G401 (cell line): ENCODE results near the gene BLM. TPM values are rescaled to one million over a fixed set of nuclear protein-coding genes. Genes with fewer than 3 reads are reported as not detected.
"Not testable (repeated sequence)": the region's sequence is repeated elsewhere in the genome, so short reads cannot be mapped to it uniquely, and the experiment has no call there.

Experiments used
- DNase-seq: peaks from one replicate; pipeline ENCODE4 v3.0.0-alpha.2; 2015; ENCODE audit warnings: low spot score
- in situ Hi-C: cut with HindIII; loops from 2 replicates; pipeline ENCODE4 v1.10.0; 2016; ENCODE audit warnings: low sequenced_read_pairs, mixed read lengths
- total RNA-seq: library from RNA; depleted of rRNA; stranded (reverse); fragments of >200 nt; shearing (Covaris generic); gene quantifications from 2 replicates; pipeline ENCODE4 v1.2.3, GENCODE V29; 2014

BLM gene
- total RNA-seq, 1 experiment from 2014 or later = 25.7 TPM

GRCh38 chr15:90829942-90830440, 112.8 kb downstream of the BLM start:
- no peak for DNase-seq
- in situ Hi-C loops = loop anchor here (25.0 kb wide), 1 partner anchor 107 kb away; the partner anchor contains the start of genes HDDC3 and UNC45A

GRCh38 chr15:90834626-90835025, 117.5 kb downstream of the BLM start:
- in situ Hi-C loops = loop anchor here (25.0 kb wide), 1 partner anchor 103 kb away; the partner anchor contains the start of genes HDDC3 and UNC45A
- no peak for DNase-seq

GRCh38 chr15:90836296-90836871, 119.2 kb downstream of the BLM start:
- in situ Hi-C loops = loop anchor here (25.0 kb wide), 1 partner anchor 101 kb away; the partner anchor contains the start of genes HDDC3 and UNC45A

GRCh38 chr15:90837094-90837493, 119.9 kb downstream of the BLM start:
- no peak for DNase-seq
- in situ Hi-C loops = loop anchor here (25.0 kb wide), 1 partner anchor 100 kb away; the partner anchor contains the start of genes HDDC3 and UNC45A

More at GRCh38 chr15:90836296-90836871, 119.2 kb downstream of the BLM start:
- no peak for DNase-seq

- in situ Hi-C loops = loop anchor here (25.0 kb wide), 1 partner anchor 99 kb away; the partner anchor contains the start of genes HDDC3 and UNC45A
These were observed 121.0 kb downstream of the BLM start for GRCh38 chr15:90838139-90838538.

GRCh38 chr15:90838544-90838943, 121.4 kb downstream of the BLM start:
- no peak for DNase-seq
- in situ Hi-C loops = loop anchor here (25.0 kb wide), 1 partner anchor 99 kb away; the partner anchor contains the start of genes HDDC3 and UNC45A

More at GRCh38 chr15:90838139-90838538, 121.0 kb downstream of the BLM start:
- DNase-seq = no peak

- DNase-seq = no peak
- in situ Hi-C loops = loop anchor here (25.0 kb wide), 1 partner anchor 98 kb away; the partner anchor contains the start of genes HDDC3 and UNC45A
These were observed 122.3 kb downstream of the BLM start for GRCh38 chr15:90839187-90840071.

GRCh38 chr15:90840157-90840855, 123.2 kb downstream of the BLM start:
- in situ Hi-C loops = loop anchor here (25.0 kb wide), 1 partner anchor 97 kb away; the partner anchor contains the start of genes HDDC3 and UNC45A
- DNase-seq = no peak

GRCh38 chr15:90840954-90841353, 123.8 kb downstream of the BLM start:
- no peak for DNase-seq
- in situ Hi-C loops = loop anchor here (25.0 kb wide), 1 partner anchor 96 kb away; the partner anchor contains the start of genes HDDC3 and UNC45A

- no peak for DNase-seq
- in situ Hi-C loops = loop anchor here (25.0 kb wide), 1 partner anchor 93 kb away; the partner anchor contains the start of genes HDDC3 and UNC45A
These were observed 127.5 kb downstream of the BLM start for GRCh38 chr15:90844696-90845095.

- DNase-seq = no peak
- in situ Hi-C loops = loop anchor here (25.0 kb wide), 1 partner anchor 92 kb away; the partner anchor contains the start of genes HDDC3 and UNC45A
These were observed 128.2 kb downstream of the BLM start for GRCh38 chr15:90845201-90845949.

GRCh38 chr15:90849424-90849823, 132.3 kb downstream of the BLM start:
- not testable (repeated sequence) for DNase-seq
- in situ Hi-C loops = loop anchor here (25.0 kb wide), 1 partner anchor 88 kb away; the partner anchor contains the start of genes HDDC3 and UNC45A

GRCh38 chr15:90851114-90851513, 134.0 kb downstream of the BLM start:
- DNase-seq = no peak
- in situ Hi-C loops = no loop called here

- DNase-seq = no peak
- in situ Hi-C loops = no loop called here
These were observed 134.8 kb downstream of the BLM start for GRCh38 chr15:90851940-90852339.

- in situ Hi-C loops = no loop called here
- no peak for DNase-seq
These were observed 138.0 kb downstream of the BLM start for GRCh38 chr15:90855139-90855538.

GRCh38 chr15:90857337-90857736, 140.2 kb downstream of the BLM start:
- in situ Hi-C loops = no loop called here

GRCh38 chr15:90857883-90858443, 140.8 kb downstream of the BLM start:
- DNase-seq = no peak
- in situ Hi-C loops = no loop called here

More at GRCh38 chr15:90857337-90857736, 140.2 kb downstream of the BLM start:
- no peak for DNase-seq
